ENCODE data around the gene SERPINB6. TPM values are rescaled to one million over a fixed set of nuclear protein-coding genes. Genes with fewer than 3 reads are reported as not detected.

The SERPINB6 gene
- polyA plus RNA-seq, 1 of the 3 experiments (the other 2 are of a cell fraction): 102 TPM

DNA sequence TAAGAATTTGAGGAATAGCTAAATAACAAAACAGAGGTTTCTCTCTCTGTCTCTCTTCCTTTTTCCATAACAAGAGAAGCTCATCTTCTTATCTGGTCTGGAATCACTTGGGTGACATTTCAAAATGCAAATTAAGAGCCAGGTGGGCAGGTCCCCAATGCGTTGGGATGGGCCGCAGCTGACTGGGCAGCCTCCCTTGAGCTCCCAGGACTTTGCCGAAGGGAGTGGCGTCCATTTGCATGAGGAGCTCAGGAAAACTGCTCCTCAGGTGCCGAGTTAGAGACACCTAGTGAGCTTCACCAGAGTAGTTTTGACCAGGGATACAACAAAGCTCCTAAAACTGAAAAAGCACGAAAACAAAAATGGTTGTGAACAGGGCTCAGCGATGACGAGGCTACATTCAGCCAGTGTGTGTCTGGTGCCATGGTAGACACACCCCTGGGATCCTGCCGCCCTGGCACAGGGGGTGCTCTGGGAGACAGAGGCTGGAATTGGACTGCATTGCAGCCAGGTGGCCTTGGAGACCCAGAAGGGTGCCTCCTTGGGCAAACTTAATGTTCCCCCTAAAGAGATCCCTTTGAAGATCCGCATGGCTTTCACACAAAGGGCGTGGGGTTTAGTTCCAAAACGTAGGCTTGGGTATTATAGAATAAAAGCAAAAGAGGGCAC is 13.5 kb upstream of the SERPINB6 start:
- TF ChIP-seq FOSL2 (IDR thresholded peaks at IDR 0.05; ENCODE audit: borderline replicate concordance, low read depth) (no peak), RCOR1 (IDR thresholded peaks at IDR 0.05; ENCODE audit: low read length) (no peak), MXI1 (IDR thresholded peaks at IDR 0.05; ENCODE audit: low read depth, low read length) (no peak), SIN3A (IDR thresholded peaks at IDR 0.05; ENCODE audit: borderline replicate concordance, low read depth, low read length) (no peak), FOXM1 (IDR thresholded peaks at IDR 0.05; ENCODE audit: low read depth) (no peak), RFX5 (IDR thresholded peaks at IDR 0.05; ENCODE audit: low read length) (no peak), POLR2AphosphoS5 (IDR thresholded peaks at IDR 0.05; ENCODE audit: low read depth, low read length) (no peak), RAD21 (IDR thresholded peaks at IDR 0.05; ENCODE audit: low read length) (no peak), RXRA (IDR thresholded peaks at IDR 0.05; ENCODE audit: borderline replicate concordance, low read depth) (no peak), FOXJ3 (CRISPR knock-in tag; IDR thresholded peaks at IDR 0.05) (no peak), MEF2A (IDR thresholded peaks at IDR 0.05; ENCODE audit: borderline replicate concordance, low read depth) (no peak), ELF1 (IDR thresholded peaks at IDR 0.05) (no peak), NFIC (IDR thresholded peaks at IDR 0.05; ENCODE audit: borderline replicate concordance) (no peak), EP300 (IDR thresholded peaks at IDR 0.05; ENCODE audit: borderline replicate concordance in 1 of 2, low read depth in 1 of 2, low read length in 1 of 2) (no peak)
- TF ChIP-seq, protein P1, sequence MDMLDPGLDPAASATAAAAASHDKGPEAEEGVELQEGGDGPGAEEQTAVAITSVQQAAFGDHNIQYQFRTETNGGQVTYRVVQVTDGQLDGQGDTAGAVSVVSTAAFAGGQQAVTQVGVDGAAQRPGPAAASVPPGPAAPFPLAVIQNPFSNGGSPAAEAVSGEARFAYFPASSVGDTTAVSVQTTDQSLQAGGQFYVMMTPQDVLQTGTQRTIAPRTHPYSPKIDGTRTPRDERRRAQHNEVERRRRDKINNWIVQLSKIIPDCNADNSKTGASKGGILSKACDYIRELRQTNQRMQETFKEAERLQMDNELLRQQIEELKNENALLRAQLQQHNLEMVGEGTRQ (IDR thresholded peaks at IDR 0.05; ENCODE audit: borderline replicate concordance, low read depth, low read length): no peak
- TF ChIP-seq, protein P2, sequence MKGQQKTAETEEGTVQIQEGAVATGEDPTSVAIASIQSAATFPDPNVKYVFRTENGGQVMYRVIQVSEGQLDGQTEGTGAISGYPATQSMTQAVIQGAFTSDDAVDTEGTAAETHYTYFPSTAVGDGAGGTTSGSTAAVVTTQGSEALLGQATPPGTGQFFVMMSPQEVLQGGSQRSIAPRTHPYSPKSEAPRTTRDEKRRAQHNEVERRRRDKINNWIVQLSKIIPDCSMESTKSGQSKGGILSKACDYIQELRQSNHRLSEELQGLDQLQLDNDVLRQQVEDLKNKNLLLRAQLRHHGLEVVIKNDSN (IDR thresholded peaks at IDR 0.05; ENCODE audit: borderline replicate concordance, low read depth): no peak
- TF ChIP-seq, protein P3, sequence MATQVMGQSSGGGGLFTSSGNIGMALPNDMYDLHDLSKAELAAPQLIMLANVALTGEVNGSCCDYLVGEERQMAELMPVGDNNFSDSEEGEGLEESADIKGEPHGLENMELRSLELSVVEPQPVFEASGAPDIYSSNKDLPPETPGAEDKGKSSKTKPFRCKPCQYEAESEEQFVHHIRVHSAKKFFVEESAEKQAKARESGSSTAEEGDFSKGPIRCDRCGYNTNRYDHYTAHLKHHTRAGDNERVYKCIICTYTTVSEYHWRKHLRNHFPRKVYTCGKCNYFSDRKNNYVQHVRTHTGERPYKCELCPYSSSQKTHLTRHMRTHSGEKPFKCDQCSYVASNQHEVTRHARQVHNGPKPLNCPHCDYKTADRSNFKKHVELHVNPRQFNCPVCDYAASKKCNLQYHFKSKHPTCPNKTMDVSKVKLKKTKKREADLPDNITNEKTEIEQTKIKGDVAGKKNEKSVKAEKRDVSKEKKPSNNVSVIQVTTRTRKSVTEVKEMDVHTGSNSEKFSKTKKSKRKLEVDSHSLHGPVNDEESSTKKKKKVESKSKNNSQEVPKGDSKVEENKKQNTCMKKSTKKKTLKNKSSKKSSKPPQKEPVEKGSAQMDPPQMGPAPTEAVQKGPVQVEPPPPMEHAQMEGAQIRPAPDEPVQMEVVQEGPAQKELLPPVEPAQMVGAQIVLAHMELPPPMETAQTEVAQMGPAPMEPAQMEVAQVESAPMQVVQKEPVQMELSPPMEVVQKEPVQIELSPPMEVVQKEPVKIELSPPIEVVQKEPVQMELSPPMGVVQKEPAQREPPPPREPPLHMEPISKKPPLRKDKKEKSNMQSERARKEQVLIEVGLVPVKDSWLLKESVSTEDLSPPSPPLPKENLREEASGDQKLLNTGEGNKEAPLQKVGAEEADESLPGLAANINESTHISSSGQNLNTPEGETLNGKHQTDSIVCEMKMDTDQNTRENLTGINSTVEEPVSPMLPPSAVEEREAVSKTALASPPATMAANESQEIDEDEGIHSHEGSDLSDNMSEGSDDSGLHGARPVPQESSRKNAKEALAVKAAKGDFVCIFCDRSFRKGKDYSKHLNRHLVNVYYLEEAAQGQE (IDR thresholded peaks at IDR 0.05; ENCODE audit: low read depth, low read length): no peak
- TF ChIP-seq, protein P4, sequence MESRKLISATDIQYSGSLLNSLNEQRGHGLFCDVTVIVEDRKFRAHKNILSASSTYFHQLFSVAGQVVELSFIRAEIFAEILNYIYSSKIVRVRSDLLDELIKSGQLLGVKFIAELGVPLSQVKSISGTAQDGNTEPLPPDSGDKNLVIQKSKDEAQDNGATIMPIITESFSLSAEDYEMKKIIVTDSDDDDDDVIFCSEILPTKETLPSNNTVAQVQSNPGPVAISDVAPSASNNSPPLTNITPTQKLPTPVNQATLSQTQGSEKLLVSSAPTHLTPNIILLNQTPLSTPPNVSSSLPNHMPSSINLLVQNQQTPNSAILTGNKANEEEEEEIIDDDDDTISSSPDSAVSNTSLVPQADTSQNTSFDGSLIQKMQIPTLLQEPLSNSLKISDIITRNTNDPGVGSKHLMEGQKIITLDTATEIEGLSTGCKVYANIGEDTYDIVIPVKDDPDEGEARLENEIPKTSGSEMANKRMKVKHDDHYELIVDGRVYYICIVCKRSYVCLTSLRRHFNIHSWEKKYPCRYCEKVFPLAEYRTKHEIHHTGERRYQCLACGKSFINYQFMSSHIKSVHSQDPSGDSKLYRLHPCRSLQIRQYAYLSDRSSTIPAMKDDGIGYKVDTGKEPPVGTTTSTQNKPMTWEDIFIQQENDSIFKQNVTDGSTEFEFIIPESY (IDR thresholded peaks at IDR 0.05; ENCODE audit: borderline replicate concordance, low read depth): no peak
- TF ChIP-seq, protein P5, sequence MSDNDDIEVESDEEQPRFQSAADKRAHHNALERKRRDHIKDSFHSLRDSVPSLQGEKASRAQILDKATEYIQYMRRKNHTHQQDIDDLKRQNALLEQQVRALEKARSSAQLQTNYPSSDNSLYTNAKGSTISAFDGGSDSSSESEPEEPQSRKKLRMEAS (IDR thresholded peaks at IDR 0.05; ENCODE audit: low read depth): no peak
- TF ChIP-seq, protein P6, sequence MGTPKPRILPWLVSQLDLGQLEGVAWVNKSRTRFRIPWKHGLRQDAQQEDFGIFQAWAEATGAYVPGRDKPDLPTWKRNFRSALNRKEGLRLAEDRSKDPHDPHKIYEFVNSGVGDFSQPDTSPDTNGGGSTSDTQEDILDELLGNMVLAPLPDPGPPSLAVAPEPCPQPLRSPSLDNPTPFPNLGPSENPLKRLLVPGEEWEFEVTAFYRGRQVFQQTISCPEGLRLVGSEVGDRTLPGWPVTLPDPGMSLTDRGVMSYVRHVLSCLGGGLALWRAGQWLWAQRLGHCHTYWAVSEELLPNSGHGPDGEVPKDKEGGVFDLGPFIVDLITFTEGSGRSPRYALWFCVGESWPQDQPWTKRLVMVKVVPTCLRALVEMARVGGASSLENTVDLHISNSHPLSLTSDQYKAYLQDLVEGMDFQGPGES (IDR thresholded peaks at IDR 0.05; ENCODE audit: low read depth, low read length): no peak
- Histone ChIP-seq H3K9me3 (no peaks in the 10 kb centered on the region), H3K27me3 (ENCODE audit: insufficient read depth) (no peaks in the 10 kb centered on the region), H3K9ac (no peak overlapping the region), H3K36me3 (replicated peaks in 1 of 2; ENCODE audit: control insufficient read depth in 1 of 2, insufficient read depth in 2 of 2, low read length in 1 of 2) (no peaks in the 10 kb centered on the region), H3K79me2 (ENCODE audit: insufficient read depth) (no peaks in the 10 kb centered on the region), H3K4me3 (ENCODE audit: low read depth in 2 of 2, low read length in 1 of 2) (no peak overlapping the region), H3K4me2 (no peak overlapping the region), H4K20me1 (ENCODE audit: insufficient read depth) (no peaks in the 10 kb centered on the region), H3K9me2 (no peaks in the 10 kb centered on the region), H3K4me1 (ENCODE audit: control insufficient read depth in 1 of 2, insufficient read depth in 2 of 2, low read depth in 1 of 2, low read length in 1 of 2) (peaks cover 15 to 18% of the 10 kb centered on the region in 2 experiments), H3K27ac (ENCODE audit: low read depth in 2 of 2, low read length in 1 of 2) (no peak overlapping the region), H2AFZ (ENCODE audit: low read depth) (no peak overlapping the region), H3F3A (replicated peaks; ENCODE audit: insufficient read depth) (peaks cover 29% of the 10 kb centered on the region)
- POLR2A ChIA-PET: interaction anchor here (0.9 kb wide), 1 partner anchor 13 kb away, joined by 3 read pairs; the partner anchor contains the start of gene SERPINB6
- CTCF ChIA-PET: interaction anchor here (1.1 to 2.3 kb wide), 2 partner anchors 11 to 32 kb away, joined by 6 to 11 read pairs; no protein-coding TSS in a partner anchor
- DNase-seq: no peak
- WGBS (ENCODE audit: low lambda C conversion rate): 96% methylated on average over 12 of the region's 12 CpGs

Data from SK-N-SH (cell line).